H1 (cell line): ENCODE data around the gene CBLB. TPM values are rescaled to one million over a fixed set of nuclear protein-coding genes. Genes with fewer than 3 reads are reported as not detected.

Experiments
- CEBPB ChIP-seq: IDR thresholded peaks from 2 replicates; pipeline ENCODE4 v1.6.1; 2012; ENCODE audit warnings: low read depth, low read length
- CHD1 ChIP-seq: IDR thresholded peaks from 2 replicates; pipeline ENCODE4 v1.6.1; 2012; ENCODE audit warnings: low read depth, low read length, improper control_type of control experiment
- EZH2 ChIP-seq: fragments of 200-600 bp; sonication (generic); IDR thresholded peaks from 2 replicates; pipeline ENCODE4 v1.7.1; 2012; ENCODE audit warnings: low read depth, mild to moderate bottlenecking, moderate library complexity, low read length, inconsistent platforms; ENCODE audit not compliant: severe bottlenecking
- PHF8 ChIP-seq: fragments of 200-600 bp; sonication (generic); conservative IDR thresholded peaks from 2 replicates; pipeline ENCODE4 v1.7.1; 2012; ENCODE audit warnings: low read depth, mild to moderate bottlenecking, inconsistent platforms, low read length, moderate library complexity
- polyA plus RNA-seq, 7 experiments: library from polyadenylated mRNA; depleted of rRNA in 3 of 7; stranded (reverse) in 5 of 7; unstranded in 2 of 7; fragments of >200 nt in 5 of 7; fragments of 200-250 nt in 2 of 7; gene quantifications; 1 replicate in 5 of 7; 2 replicates in 1 of 7; 4 replicates in 1 of 7; pipeline versions ENCODE4 v1.2.1 to v1.2.3, GENCODE V29; 2011 to 2013; ENCODE audit warnings: missing spikeins in 2 of 7, mixed read lengths in 2 of 7
- total RNA-seq: library from RNA; stranded (reverse); fragmentation: NEBNext Ultra II Directional; extraction: Animal tissue kit (Norgen Biotek cat#: 25700); gene quantifications from 2 replicates; pipeline ENCODE4 v1.2.1, GENCODE V29; 2021

The CBLB gene
- total and polyA plus RNA-seq, 2 of the 8 experiments (the other 6 are each of a cell fraction or from before 2014, with no cell fraction given), result 14.5 to 26.0 TPM

- TF ChIP-seq CHD1 (no peak), CEBPB (no peak), EZH2 (no peak), PHF8 (no peak)
- TF ChIP-seq, all 59 proteins: peak for 0
Observed at GRCh38 chr3:105865867-105866350, 2.9 kb downstream of the CBLB start (continued).
